ENCODE results near the gene WDR46. TPM values are rescaled to one million over a fixed set of nuclear protein-coding genes. Genes with fewer than 3 reads are reported as not detected.

Gene WDR46
- total RNA-seq, 1 experiment from 2014 or later = 90.6 TPM

DNA sequence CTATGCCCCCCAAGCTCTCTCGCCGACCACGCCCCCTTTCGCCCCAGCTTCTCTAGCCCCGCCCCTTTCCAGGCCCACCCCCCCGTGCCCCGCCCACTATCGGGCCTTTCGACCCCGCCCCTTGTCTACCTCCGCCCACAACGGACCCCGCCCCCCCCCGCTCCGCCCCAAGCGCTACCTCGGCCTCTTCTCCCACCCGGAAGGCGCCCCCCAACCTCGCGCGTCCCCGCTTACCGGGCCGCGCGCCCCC is 28.3 kb upstream of the WDR46 start:
- DNase-seq (ENCODE audit: low read depth, low spot score) = no peak
- no peak for TF ChIP-seq ZNF274 (IDR thresholded peaks at IDR 0.05; ENCODE audit: low read depth, low read length)
- TF ChIP-seq, protein P1, sequence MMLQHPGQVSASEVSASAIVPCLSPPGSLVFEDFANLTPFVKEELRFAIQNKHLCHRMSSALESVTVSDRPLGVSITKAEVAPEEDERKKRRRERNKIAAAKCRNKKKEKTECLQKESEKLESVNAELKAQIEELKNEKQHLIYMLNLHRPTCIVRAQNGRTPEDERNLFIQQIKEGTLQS (IDR thresholded peaks at IDR 0.05) = no peak
- TF ChIP-seq ELF1 (IDR thresholded peaks at IDR 0.05; ENCODE audit: borderline replicate concordance, low read depth) = no peak
- TF ChIP-seq SP1 (IDR thresholded peaks at IDR 0.05; ENCODE audit: low read depth) = no peak
- TF ChIP-seq ZFX (IDR thresholded peaks at IDR 0.05) = no peak
- TF ChIP-seq, protein P2, sequence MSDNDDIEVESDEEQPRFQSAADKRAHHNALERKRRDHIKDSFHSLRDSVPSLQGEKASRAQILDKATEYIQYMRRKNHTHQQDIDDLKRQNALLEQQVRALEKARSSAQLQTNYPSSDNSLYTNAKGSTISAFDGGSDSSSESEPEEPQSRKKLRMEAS (IDR thresholded peaks at IDR 0.05) = no peak
- TF ChIP-seq TCF7L2 (IDR thresholded peaks at IDR 0.05; ENCODE audit: borderline replicate concordance, extremely low read depth, insufficient read depth, insufficient read length) = no peak
- no peak for TF ChIP-seq POLR2AphosphoS5 (IDR thresholded peaks at IDR 0.05; ENCODE audit: low read depth, low read length)
- TF ChIP-seq RAD21 (IDR thresholded peaks at IDR 0.05; ENCODE audit: low read depth) = no peak
- TF ChIP-seq EZH2phosphoT487 (IDR thresholded peaks at IDR 0.05; ENCODE audit: borderline replicate concordance) = no peak
- no peak for TF ChIP-seq EZH2 (IDR thresholded peaks at IDR 0.05)
- ChIA-PET CTCF (interaction anchor here (1.0 to 1.8 kb wide), 6 partner anchors 16 to 192 kb away, joined by 3 to 10 read pairs (median 4); partner anchors contain the start of genes B3GALT4 and RGL2), POLR2A (interaction anchor here (0.6 to 2.3 kb wide), 13 partner anchors 9 to 1122 kb away, joined by 3 to 13 read pairs (median 5); partner anchors contain the start of genes B3GALT4, PFDN6, PHF1 and RGL2), RAD21 (ENCODE audit: low non-redundant PET in 1 of 2, low total read pairs in 2 of 2, uncharacterized antibody in 2 of 2, unreplicated experiment in 2 of 2) (no interaction called here)
- Histone ChIP-seq H3K36me3 (ENCODE audit: control insufficient read depth in 1 of 2, insufficient read depth in 2 of 2, low read length in 2 of 2) (peaks cover 22 to 29% of the 10 kb centered on the region in 2 experiments; a peak in 3 of 4 replicates), H3K4me3 (replicated peaks in 1 of 2; ENCODE audit: low read depth in 1 of 2, low read length in 2 of 2) (peak overlapping the region; percentile 55 to 63), H3K27ac (ENCODE audit: low read depth, low read length) (no peak overlapping the region), H4K20me1 (ENCODE audit: insufficient read depth) (no peaks in the 10 kb centered on the region), H3K4me2 (ENCODE audit: low read length) (peak overlapping the region; percentile 87), H2AFZ (ENCODE audit: low read depth, low read length, poor library complexity, severe bottlenecking) (no peak overlapping the region), H3K4me1 (ENCODE audit: control insufficient read depth in 1 of 2, insufficient read depth in 2 of 2, low read length in 2 of 2) (peaks cover 39 to 71% of the 10 kb centered on the region in 2 experiments), H3K27me3 (ENCODE audit: insufficient read depth, low read length) (no peaks in the 10 kb centered on the region), H3K79me2 (ENCODE audit: insufficient read depth, low read length) (peaks cover 49% of the 10 kb centered on the region), H3K9ac (ENCODE audit: low read length) (peak overlapping the region; percentile 61; the same call in 1 of the 2 replicates), H3K9me3 (ENCODE audit: control insufficient read depth in 1 of 2, insufficient read depth in 1 of 2, low read depth in 1 of 2, low read length in 2 of 2) (no peaks in the 10 kb centered on the region), H3K9me2 (ENCODE audit: insufficient read depth) (no peaks in the 10 kb centered on the region)
- no peak for ATAC-seq
- BruUV-seq (replicated peaks) = no TSS peak
- intact Hi-C loops (cut with micrococcal nuclease) = no loop called here

Measured in HCT116 (cell line).